Esophagus mucosa (tissue), 1 donor: Measurements from ENCODE around the gene LYSMD2. TPM values are rescaled to one million over a fixed set of nuclear protein-coding genes. Genes with fewer than 3 reads are reported as not detected.
"Not testable (repeated sequence)": the region's sequence is repeated elsewhere in the genome, so short reads cannot be mapped to it uniquely, and the experiment has no call there.

Experiments used
- ATAC-seq: fragments of 200-7000 bp; cut with Tn5 transposase; one replicate; pipeline ENCODE4 v1.9.1; 2020
- total RNA-seq: library from RNA; stranded (reverse); gene quantifications from one replicate; pipeline ENCODE4 v1.2.4, GENCODE V29; 2023
- donor health status: DM: yes; HTN: yes; CAD: no.

LYSMD2 gene
- 6.1 TPM for total RNA-seq

GRCh38 chr15:51737522-51738305, at the start of gene LYSMD2:
LYSMD2 (minus strand) TSS chr15:51737655; CDS start chr15:51737622, 33 bp downstream.
- peak; percentile 66 for ATAC-seq

GRCh38 chr15:51787130-51787529, 49.7 kb upstream of the LYSMD2 start:
- not testable (repeated sequence) for ATAC-seq

GRCh38 chr15:51783967-51784366, 46.5 kb upstream of the LYSMD2 start:
- ATAC-seq, result peak; percentile 93

GRCh38 chr15:51782357-51782896, 45.0 kb upstream of the LYSMD2 start:
- peak; percentile 45 for ATAC-seq

- ATAC-seq, result peak; percentile 50
These were observed 44.1 kb upstream of the LYSMD2 start for GRCh38 chr15:51781506-51781905.

GRCh38 chr15:51780636-51781035, 43.2 kb upstream of the LYSMD2 start:
- peak; percentile 41 for ATAC-seq

- peak; percentile 94 for ATAC-seq
These were observed 39.6 kb upstream of the LYSMD2 start for GRCh38 chr15:51776952-51777569.

- ATAC-seq, result peak; percentile 73
These were observed 38.7 kb upstream of the LYSMD2 start for GRCh38 chr15:51775967-51776816.

- ATAC-seq, result no peak
These were observed 37.5 kb upstream of the LYSMD2 start for GRCh38 chr15:51774916-51775315.

- no peak for ATAC-seq
These were observed 34.3 kb upstream of the LYSMD2 start for GRCh38 chr15:51771773-51772172.

GRCh38 chr15:51770902-51771301, 33.4 kb upstream of the LYSMD2 start:
- no peak for ATAC-seq

GRCh38 chr15:51768018-51768417, 30.6 kb upstream of the LYSMD2 start:
- ATAC-seq, result peak; percentile 48

- no peak for ATAC-seq
These were observed 28.9 kb upstream of the LYSMD2 start for GRCh38 chr15:51766341-51766740.

GRCh38 chr15:51765751-51766150, 28.3 kb upstream of the LYSMD2 start:
- ATAC-seq, result no peak

GRCh38 chr15:51760805-51761204, 23.4 kb upstream of the LYSMD2 start:
- no peak for ATAC-seq

- no peak for ATAC-seq
These were observed 22.2 kb upstream of the LYSMD2 start for GRCh38 chr15:51759557-51760070.

- ATAC-seq, result no peak
These were observed 21.2 kb upstream of the LYSMD2 start for GRCh38 chr15:51758645-51759044.

GRCh38 chr15:51757450-51757849, 20.0 kb upstream of the LYSMD2 start:
- ATAC-seq, result no peak

GRCh38 chr15:51756482-51756881, 19.0 kb upstream of the LYSMD2 start:
- no peak for ATAC-seq

GRCh38 chr15:51755790-51756189, 18.3 kb upstream of the LYSMD2 start:
- no peak for ATAC-seq

GRCh38 chr15:51754267-51754666, 16.8 kb upstream of the LYSMD2 start:
- ATAC-seq, result no peak

GRCh38 chr15:51752888-51753287, 15.4 kb upstream of the LYSMD2 start:
- no peak for ATAC-seq
